RWPE1 (cell line): Measurements from ENCODE around the gene FUBP3.

ENCODE experiments used
- CTCF ChIA-PET: fragments of 350-600 bp; sonication (Branson Sonifier 250); formaldehyde crosslinking; extraction: SDS; loops from one replicate; lab custom pipeline; 2021; lab: Yijun Ruan, JAX
- POLR2A ChIA-PET: fragments of 400-600 bp; formaldehyde crosslinking; extraction: SDS; loops from one replicate; lab custom pipeline; 2020; ENCODE audit warnings: antibody characterized with exemption; ENCODE audit not compliant: low non-redundant PET; lab: Yijun Ruan, JAX
- DNase-seq: peaks from one replicate; pipeline ENCODE4 v3.0.0; 2012; ENCODE audit warnings: low spot score
- H3K27ac ChIP-seq: fragments of 450-650 bp; 2 replicates; pipeline ENCODE4 v1.5.1; 2017
- CTCF ChIP-seq: fragments of 450-650 bp; conservative IDR thresholded peaks from 2 replicates; pipeline ENCODE4 v1.5.1; 2017; ENCODE audit warnings: low read depth, mild to moderate bottlenecking

Gene FUBP3

GRCh38 chr9:130651752-130652151, 72.4 kb downstream of the FUBP3 start:
- H3K27ac ChIP-seq = no peak overlapping the region
- POLR2A ChIA-PET = no interaction called here
- DNase-seq = no peak
- CTCF ChIA-PET = interaction anchor here (0.6 to 1.2 kb wide), 2 partner anchors 30 to 1106 kb away, joined by 3 to 4 read pairs; no protein-coding TSS in a partner anchor
- no peak for TF ChIP-seq CTCF

- no peak for TF ChIP-seq CTCF
- ChIA-PET CTCF (no interaction called here), POLR2A (no interaction called here)
- no peak overlapping the region for H3K27ac ChIP-seq
- no peak for DNase-seq
Measured at GRCh38 chr9:130654879-130655278, 75.5 kb downstream of the FUBP3 start.

GRCh38 chr9:130658893-130659698, 79.7 kb downstream of the FUBP3 start:
- no peak overlapping the region for H3K27ac ChIP-seq
- TF ChIP-seq CTCF = no peak
- ChIA-PET CTCF (interaction anchor here (0.5 to 0.6 kb wide), 2 partner anchors 68 to 611 kb away, joined by 3 to 4 read pairs; no protein-coding TSS in a partner anchor), POLR2A (no interaction called here)
- DNase-seq = no peak

- no peak overlapping the region for H3K27ac ChIP-seq
- no peak for TF ChIP-seq CTCF
- ChIA-PET CTCF (no interaction called here), POLR2A (no interaction called here)
- no peak for DNase-seq
Measured at GRCh38 chr9:130659699-130660248, 80.4 kb downstream of the FUBP3 start.

GRCh38 chr9:130660326-130660682, 80.9 kb downstream of the FUBP3 start:
- POLR2A ChIA-PET = no interaction called here
- H3K27ac ChIP-seq = no peak overlapping the region
- CTCF ChIA-PET = no interaction called here
- no peak for DNase-seq
- no peak for TF ChIP-seq CTCF

GRCh38 chr9:130660683-130661450, 81.5 kb downstream of the FUBP3 start:
- CTCF ChIA-PET = no interaction called here
- POLR2A ChIA-PET = no interaction called here
- DNase-seq = no peak
- TF ChIP-seq CTCF = no peak
- no peak overlapping the region for H3K27ac ChIP-seq
